NCI-H2107 treated with DMSO at 0.1 percent for 48 hours (cell line): ENCODE results near the gene HOXC13.

Experiments used
- DNase-seq: peaks from one replicate; lab custom pipeline; 2025; ENCODE audit not compliant: unreplicated experiment; lab: John Stamatoyannopoulos, UW

Gene HOXC13

DNA sequence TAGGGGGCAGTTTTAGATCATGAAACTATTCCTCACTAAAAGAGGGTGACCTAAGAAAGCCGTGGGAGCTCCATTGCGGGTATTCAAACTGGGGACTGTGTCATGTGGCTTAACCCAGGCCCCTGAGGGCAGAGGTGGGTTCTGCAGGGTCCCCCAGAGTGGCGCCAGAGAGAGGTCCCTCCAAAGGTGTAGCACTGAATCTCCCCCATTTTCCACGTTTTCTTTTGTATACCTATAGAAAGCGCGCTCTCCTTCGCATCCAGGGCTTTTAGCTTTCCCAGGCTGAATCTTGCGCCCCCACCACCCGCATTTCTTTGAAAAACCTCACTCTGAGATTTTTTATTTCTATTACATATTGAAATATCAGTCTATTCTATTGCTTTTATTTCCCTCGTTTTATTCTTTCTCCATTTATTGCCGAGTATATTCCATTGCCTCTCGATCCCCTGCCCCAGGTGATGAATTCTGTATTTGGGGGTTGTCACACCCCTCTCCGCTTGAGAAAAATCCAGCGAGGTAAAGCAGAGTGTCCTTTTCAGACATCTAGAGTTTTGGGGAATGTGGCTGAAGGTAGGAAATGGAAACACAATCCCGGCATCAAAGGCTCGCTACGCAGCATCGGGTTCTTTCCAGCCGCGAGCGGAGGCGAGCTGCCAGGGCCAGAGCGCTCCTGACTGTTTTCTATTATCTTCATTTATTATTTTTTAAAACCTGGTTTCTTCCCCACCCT is 870 bp upstream of the HOXC13 start:
- no peak for DNase-seq

DNA sequence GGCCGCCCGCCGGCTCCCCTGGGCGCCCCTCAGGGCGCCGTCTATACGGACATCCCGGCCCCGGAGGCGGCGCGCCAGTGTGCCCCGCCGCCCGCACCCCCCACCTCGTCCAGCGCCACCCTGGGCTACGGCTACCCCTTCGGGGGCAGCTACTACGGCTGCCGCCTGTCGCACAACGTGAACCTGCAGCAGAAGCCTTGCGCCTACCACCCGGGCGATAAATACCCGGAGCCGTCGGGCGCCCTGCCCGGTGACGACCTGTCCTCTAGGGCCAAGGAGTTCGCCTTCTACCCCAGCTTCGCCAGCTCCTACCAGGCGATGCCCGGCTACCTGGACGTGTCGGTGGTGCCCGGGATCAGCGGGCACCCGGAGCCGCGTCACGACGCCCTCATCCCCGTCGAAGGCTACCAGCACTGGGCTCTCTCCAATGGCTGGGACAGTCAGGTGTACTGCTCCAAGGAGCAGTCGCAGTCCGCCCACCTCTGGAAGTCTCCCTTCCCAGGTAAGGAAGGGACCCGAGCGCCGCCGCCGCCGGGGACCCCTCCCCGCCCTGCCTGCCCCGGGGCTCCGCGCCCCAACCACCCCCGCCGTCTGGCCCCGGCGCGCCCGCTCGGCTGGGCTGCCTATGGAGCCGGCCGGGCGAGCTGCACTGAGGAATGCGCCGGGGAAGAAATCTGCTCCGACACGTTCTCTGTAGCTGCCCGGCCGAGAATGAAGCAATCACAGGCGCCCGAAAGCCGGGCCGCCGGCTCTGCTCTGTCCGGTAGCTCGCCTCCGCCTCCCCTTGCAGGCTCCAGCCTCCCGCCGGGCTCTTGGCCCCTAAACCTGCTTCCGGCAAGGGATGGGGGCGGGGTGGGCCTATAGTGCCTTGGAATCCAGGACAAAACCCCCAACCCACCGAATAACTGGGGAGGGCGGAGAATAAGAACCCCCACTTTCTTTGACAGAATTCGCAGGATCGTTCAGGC is 794 bp downstream of the HOXC13 start:
- DNase-seq: no peak

DNA sequence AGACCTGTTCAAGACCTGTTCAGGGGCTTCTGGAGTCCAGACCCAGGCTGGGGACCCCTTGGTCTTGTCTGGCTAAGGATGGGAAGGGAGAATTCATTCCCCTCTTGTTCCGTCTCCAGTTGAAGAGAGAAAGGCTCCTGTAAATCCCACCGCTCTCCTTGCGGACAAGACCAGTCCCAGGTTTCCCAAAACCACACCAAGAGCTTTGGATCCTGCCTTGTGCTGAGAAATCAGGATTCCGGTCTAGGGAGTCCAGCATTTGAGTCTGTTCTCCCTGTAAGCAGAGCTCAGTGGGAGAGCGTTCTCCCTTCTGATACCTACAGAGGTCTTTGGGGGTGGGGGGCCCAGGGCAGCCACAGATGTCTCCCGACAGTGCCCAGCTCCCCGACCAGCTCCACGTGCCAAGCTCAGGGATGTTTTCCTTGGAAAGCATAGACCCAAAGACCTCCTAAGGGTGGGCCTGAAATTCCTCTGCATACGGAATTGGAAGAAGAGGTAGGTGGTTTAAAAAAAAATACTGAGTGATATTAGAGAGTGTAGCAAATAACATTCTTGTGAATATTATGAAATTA is 1.9 kb downstream of the HOXC13 start:
- no peak for DNase-seq

DNA sequence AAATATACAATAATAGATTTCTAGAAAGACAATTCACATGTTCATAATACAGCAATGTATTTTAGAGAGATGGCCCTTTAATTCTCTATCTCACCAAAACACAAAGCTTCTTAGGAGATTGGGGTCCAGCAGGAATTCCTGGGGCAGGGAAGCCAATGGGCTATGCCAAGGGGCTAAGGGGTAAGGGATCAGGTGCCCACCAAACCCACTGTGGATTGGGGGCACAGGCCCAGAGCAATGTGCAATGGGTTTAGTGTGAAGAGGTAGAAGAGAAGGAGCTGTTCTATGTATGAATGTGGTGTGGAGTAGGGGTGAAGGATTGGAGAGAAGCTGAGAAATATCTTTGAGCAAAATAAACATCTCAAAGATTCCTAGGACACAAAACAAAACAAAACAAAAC is 2.6 kb downstream of the HOXC13 start:
- DNase-seq: no peak

DNA sequence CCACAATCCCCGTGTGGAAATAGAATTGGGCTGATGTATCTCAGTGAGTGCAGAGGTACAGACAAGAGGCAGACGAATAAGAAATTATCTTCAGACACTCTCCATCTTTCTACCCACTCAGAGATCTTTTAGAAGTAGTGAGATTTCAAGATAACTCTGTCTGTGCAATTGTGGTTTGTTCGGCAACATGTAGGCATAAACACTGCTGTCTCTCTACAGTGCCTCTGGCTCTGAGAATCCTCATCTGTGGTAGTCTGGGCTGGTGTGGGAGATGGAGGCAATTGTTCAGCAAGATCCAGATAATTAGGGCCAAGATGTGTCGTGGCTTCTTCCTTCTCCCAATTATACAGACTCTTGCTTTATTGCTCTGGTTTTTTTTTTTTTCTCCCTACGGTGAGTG is 3.1 kb downstream of the HOXC13 start:
- no peak for DNase-seq

DNA sequence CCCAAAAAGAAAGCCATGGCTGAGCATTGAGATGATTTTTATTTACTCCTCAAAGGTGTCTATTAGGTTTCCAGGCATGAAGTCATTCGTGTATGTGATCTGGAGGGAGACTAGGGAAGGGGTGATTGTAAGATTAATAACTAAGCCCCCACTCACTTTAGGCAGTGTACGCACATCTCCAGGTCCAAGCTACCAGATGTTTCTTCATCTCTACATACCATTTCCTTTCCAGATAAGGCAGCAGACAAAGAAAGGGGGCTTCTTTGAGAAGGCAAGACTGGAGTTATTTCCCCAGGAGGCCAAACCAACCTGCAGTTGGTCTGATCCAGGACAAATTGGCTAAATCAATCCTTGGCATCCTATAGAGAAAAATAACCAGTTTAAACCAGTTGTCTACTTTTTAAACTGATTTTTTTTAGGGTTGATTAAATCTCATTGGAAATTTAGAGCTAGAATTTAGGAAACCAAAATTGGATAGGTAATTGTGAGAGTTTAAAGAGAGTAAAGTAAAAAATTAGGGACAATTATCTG is 3.9 kb downstream of the HOXC13 start:
- no peak for DNase-seq

DNA sequence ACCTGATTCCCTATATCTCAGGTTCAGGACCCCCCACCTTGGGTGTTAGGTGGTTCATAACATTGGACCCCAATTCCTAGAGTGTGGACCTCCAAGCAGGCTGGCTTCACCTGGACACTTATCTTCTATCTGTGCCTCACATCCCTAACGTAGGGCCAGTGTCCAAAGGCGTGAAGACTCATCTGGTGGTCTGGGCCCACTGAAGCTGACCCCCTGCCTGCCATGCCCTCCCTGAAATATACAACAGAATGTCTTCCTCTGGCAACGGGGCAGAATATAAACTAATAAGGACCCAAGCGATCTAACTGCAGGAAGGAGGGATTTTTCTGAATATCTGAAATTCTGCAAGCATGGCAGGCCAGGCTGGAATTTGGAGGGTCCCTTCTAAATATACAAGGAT is 5.6 kb downstream of the HOXC13 start:
- no peak for DNase-seq

DNA sequence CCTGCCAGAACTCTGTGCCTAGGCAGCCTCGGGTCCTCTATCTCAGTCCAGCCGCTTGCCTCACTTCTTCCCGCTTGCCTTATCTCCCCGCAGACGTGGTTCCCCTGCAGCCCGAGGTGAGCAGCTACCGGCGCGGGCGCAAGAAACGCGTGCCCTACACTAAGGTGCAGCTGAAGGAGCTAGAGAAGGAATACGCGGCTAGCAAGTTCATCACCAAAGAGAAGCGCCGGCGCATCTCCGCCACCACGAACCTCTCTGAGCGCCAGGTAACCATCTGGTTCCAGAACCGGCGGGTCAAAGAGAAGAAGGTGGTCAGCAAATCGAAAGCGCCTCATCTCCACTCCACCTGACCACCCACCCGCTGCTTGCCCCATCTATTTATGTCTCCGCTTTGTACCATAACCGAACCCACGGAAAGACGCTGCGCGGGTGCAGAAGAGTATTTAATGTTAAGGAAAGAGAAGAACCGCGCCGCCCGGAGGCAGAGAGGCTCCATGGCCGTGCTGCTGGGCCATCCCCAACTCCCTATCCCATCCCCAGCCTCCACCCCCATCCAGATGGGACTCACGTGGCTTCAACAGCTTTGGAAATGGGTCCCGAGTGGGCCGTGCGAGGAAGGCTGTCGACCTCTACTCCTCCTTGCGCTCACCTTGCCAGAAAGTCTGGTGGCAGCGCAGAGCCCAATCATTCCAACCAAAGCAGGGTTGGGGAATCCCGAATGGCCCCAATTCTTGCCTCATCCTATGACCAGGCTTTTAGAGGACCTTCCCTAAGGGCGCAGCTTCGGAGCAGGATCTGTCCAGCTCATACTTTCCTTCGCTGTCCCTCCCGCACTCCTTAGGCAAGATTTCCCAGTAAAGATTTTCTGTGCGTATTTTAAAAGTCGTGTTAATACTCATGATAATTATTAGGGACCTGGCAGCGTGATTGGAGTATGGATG is 6.5 kb downstream of the HOXC13 start:
- DNase-seq: no peak

DNA sequence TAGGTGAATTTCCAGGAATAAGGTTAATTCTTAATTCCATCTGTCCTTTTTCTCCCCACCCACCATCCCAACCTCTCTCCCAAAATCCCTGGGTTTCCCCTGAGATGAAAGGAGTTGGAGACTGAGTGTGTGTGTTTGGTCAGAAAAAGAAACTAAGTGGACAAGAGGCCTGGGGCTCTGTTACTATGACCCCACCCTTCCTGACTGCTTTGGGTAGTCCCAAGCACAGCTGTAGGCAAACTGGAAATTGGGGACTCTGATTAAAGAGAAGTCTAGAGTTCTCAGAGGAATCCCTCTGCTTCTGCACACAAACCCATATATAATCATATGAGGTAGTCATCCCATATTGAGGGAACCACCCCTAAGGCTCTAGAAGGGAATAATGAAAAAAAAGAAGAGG is 9.1 kb downstream of the HOXC13 start:
- no peak for DNase-seq

DNA sequence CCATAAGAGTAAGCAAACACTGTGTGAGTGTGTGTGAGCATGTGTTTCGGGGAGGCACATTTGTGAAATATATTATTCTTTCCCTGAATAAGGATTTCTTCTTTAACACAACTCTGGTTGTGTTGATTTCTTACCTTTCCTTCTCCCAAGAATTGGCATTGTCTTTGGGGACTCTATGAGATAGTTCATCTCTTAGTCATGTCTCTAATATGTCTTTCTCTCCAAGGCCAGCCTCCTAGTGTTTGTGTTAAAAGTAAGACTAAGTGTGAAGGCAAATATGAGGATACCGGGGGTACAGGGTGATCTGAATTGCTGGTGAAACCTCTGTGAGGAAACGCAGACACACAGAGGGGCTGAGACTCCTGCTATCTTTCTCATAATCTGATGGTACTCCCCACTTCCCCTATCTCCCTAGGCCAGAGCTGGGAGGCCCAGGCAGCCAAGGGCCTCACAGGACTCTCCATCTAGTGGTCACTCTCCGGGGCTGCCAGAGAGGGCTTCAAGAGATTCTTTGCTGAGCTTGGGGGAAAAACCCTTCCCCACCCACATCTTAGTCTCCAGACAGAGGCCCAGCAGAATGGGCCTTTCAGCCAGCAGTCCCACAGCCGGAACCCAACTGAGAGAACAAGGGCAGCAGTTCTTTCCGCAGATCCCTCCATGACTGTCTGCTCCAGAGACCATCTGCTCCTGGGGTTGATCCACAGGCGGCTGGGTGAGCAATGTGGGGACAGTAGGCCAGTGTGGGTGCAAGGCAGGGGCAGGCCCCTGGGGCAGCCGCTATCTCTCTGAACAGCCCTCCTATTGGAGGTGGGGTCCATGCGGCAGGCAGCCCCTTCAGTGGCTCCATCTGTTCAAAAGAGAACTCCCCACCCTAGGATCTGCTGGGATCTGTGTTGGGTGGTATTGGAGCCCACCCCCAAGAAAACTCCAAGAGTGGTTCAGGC is 10.3 kb downstream of the HOXC13 start:
- no peak for DNase-seq

DNA sequence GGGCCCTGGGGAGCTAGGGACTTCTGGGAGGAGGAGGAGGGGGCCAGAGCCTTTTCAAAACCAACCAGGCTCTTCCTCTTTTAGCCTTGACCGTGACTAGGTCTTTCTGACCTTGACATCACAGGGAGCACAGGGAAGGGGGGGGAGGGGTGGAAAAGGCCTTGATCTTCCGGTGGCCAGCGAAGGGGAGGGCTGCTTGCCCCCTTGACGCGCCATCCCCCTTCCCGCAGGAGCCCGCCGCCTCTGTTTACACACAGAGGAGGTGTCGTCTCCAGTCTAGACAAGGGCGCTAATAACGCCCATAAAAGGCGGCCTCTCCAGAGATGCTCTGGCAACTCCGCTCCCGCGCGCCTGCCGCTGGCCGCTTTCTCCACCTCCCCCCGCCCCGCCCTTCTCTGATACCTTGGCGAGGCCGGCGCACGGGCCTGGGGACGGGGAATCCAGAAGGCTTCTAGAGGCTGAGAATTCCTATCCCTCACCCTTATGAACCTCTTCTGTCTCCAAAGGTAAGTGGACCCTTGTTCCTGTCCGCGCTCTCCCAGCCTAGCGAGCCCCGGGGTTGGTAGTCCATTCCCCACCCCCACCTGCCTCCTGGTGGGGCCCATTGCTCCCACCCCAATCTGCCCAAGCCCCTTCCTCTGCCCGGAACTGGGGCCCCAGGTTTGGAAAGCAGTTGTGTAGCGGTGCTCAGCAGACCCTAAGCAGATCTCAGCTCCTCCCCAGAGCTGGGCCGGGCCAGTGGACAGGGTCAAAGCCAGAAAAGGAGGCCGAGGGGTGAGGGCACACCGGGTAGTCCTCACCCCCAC is 11.2 kb downstream of the HOXC13 start:
- DNase-seq: no peak

DNA sequence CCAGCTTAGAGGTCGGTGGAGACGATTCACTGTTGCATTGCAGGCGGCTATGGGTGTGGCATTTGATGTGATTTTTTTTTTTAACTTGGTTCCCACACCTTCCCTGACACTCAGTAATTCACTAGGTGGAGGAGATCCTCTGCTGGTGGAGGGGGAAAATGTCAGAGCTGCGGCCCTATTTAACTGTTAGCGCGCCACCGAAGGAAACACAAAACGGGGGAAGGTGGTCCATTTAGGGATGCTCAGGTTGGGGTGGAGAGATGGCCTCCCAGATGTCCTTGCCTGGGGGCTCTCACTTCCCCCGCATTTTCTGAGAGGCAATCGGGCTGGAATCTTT is 11.8 kb downstream of the HOXC13 start:
- no peak for DNase-seq

DNA sequence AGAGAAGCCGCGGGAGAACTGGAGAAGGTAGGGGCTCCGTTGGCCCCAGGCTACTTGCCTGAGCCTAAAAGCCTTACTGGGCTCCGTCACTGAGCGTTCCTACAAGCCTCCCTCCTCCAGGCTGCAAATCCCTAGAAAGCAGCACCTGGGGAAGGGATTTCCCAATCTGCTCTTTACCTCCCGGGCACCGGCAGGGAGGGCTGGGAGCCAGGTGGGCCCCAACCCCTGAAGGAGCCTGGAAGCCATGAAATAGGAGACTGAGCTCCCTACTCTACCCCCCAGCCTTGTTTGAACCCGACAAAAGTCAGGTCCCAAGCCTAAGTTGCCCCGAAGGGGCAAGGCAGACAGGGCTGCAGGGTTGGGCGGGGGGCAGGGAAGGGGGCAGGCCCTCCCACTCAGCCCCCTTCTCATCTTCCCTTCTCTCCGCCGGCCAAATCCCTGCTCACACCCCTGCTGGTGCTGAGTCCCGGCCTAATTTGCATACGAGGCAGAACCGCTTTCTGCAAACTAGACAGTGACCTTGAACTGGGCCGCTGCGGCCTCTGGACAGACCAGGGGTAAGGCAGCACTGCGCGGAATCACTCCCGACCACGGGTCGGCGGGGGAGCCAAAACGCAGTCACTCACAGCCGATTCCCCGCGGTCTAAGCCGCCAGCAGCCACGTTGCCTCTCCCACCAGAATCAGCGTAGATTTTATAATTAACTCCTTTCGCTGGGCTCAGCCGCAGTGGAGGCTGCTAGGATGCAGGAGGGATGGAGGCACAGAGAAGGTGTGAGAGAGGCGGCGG is 12.4 kb downstream of the HOXC13 start:
- DNase-seq: no peak

DNA sequence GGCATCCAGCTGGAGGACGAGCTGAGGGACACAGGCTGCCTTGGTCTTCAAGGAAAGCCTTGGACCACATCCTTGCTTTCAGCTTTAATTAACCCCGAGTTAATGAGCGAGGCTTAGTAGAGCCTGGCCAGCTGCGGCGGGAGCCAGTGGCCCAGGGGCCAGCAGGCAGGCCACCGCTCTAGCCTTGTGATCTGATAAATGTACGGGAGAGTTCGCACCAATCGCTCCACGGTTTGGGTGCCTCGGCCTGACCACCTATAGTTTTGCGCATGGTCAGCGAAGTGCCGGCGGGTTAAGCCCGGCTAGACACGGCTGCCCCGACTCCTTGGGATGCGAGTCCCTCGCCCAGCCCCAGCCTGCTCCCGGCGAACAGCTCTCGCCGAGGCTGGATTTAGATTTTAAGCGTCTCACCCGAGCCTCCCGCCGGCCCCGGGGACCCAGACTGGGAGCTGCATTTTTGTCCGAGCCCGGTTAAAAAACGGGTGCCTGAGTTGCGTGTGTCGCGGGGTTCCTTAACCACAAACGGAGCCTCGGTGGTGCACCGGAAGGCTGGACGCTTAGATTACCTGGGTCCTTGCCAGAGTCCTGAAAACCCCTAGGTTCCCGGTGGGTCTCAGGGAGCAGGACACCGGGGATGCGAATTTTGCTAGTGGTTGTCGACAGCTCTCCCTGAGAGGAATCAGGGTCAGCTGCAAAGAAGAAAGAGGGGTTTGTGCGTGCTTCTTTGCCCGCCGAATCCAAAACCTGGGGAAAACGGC is 13.1 kb downstream of the HOXC13 start:
- DNase-seq: no peak

DNA sequence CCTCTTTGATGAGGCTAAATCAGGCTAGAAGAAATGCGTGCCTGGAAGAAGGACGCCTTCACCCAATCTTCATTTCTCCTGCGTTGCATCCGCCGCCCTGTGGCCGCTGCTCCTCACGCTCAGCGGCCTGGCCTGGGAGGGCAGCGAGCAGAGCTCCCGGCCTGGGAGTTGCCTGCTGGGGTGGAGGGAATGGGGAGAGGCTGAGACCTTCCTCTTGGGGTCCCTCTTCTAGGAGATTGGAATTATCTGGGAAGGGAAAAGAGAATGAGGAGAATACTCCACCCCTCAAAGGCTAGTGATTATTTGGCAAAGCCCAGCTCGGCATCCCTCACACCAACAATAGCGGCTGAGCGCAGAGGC is 13.7 kb downstream of the HOXC13 start:
- DNase-seq: no peak

DNA sequence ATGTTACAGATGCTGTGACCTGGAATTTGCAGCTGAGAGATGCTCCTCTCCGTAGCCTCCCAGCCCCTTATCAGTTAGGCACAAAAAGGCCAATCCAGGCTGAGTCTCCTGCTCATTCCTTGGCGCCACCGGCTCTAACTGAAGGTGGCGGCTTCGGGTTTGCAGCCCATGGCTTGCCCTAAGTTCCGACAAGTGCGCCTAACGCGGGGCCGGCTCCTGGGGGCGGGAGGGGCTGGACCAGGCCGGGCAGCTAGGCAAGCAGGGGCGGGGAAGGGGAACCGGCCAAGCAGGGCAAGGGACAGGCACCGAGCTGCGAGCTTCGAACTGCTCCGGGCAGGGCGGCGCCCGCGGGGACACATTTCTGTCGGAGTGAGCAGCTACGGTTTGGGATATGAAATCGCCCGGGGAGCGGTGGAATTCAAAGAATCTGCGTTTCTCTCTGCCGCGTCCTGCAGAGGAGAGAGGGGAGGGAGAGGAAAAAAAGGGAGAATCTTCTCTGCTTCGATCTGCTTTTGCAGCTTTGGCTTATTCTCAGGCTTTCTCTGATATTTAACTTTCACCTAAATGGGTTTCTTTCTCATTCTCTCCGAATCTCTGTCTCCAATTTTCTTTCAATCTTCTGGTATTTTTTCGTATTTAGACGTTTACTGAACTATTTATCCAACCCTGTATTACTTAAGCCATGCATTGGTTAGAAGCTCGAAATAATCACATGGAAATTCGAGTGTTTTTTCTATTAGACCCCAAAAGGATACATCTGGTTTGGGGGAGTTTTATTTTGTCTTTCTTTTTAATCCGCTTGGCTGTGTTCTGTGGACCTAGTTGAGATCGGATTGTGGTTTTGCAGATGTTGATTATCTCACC is 14.5 kb downstream of the HOXC13 start:
- no peak for DNase-seq
